IPS-18a (cell line): ENCODE data around the gene DIP2A.

ENCODE experiments used
- H3K27ac ChIP-seq: one replicate; pipeline ENCODE4 v1.5.1; 2013; ENCODE audit warnings: low read length
- H3K27me3 ChIP-seq: one replicate; pipeline ENCODE4 v1.6.1; 2013; ENCODE audit warnings: mild to moderate bottlenecking, low read length; ENCODE audit not compliant: control insufficient read depth, insufficient read depth
- H3K36me3 ChIP-seq: one replicate; pipeline ENCODE4 v1.6.1; 2013; ENCODE audit warnings: low read depth, low read length; ENCODE audit not compliant: control insufficient read depth
- H3K4me1 ChIP-seq: one replicate; pipeline ENCODE4 v1.6.1; 2013; ENCODE audit warnings: low read depth, low read length; ENCODE audit not compliant: control insufficient read depth
- H3K4me3 ChIP-seq: one replicate; pipeline ENCODE4 v1.5.1; 2013; ENCODE audit warnings: low read length
- H3K9ac ChIP-seq: one replicate; pipeline ENCODE4 v1.6.1; 2013; ENCODE audit warnings: mild to moderate bottlenecking, low read length, moderate library complexity
- H3K9me3 ChIP-seq: one replicate; pipeline ENCODE4 v1.6.1; 2013; ENCODE audit warnings: low read depth, low read length; ENCODE audit not compliant: control insufficient read depth

DIP2A gene

GRCh38 chr21:46553993-46554392 is 95.3 kb downstream of the DIP2A start:
- Histone ChIP-seq H3K4me1 (no peaks in the 10 kb centered on the region), H3K9ac (no peak overlapping the region), H3K27ac (no peak overlapping the region), H3K9me3 (no peaks in the 10 kb centered on the region), H3K4me3 (no peak overlapping the region), H3K36me3 (peaks cover 7% of the 10 kb centered on the region), H3K27me3 (no peaks in the 10 kb centered on the region)

GRCh38 chr21:46554431-46555224 is 95.9 kb downstream of the DIP2A start:
- Histone ChIP-seq H3K27ac (no peak overlapping the region), H3K4me3 (no peak overlapping the region), H3K9ac (no peak overlapping the region), H3K4me1 (no peaks in the 10 kb centered on the region), H3K36me3 (peaks cover 7% of the 10 kb centered on the region), H3K27me3 (no peaks in the 10 kb centered on the region), H3K9me3 (no peaks in the 10 kb centered on the region)

GRCh38 chr21:46555225-46555617 is 96.5 kb downstream of the DIP2A start:
- Histone ChIP-seq H3K9me3 (no peaks in the 10 kb centered on the region), H3K4me1 (no peaks in the 10 kb centered on the region), H3K36me3 (peaks cover 7% of the 10 kb centered on the region), H3K27me3 (no peaks in the 10 kb centered on the region), H3K9ac (no peak overlapping the region), H3K4me3 (no peak overlapping the region), H3K27ac (no peak overlapping the region)

GRCh38 chr21:46555678-46556077 is 97.0 kb downstream of the DIP2A start:
- H3K36me3 ChIP-seq = peaks cover 7% of the 10 kb centered on the region
- H3K27me3 ChIP-seq = no peaks in the 10 kb centered on the region
- H3K4me3 ChIP-seq = no peak overlapping the region
- H3K9ac ChIP-seq = no peak overlapping the region
- no peaks in the 10 kb centered on the region for H3K9me3 ChIP-seq
- no peaks in the 10 kb centered on the region for H3K4me1 ChIP-seq
- H3K27ac ChIP-seq = no peak overlapping the region

GRCh38 chr21:46556802-46557201 is 98.1 kb downstream of the DIP2A start:
- H3K36me3 ChIP-seq = peaks cover 7% of the 10 kb centered on the region
- H3K4me3 ChIP-seq = no peak overlapping the region
- H3K27me3 ChIP-seq = no peaks in the 10 kb centered on the region
- H3K9me3 ChIP-seq = no peaks in the 10 kb centered on the region
- H3K9ac ChIP-seq = no peak overlapping the region
- H3K27ac ChIP-seq = no peak overlapping the region
- no peaks in the 10 kb centered on the region for H3K4me1 ChIP-seq

GRCh38 chr21:46557469-46557868 is 98.8 kb downstream of the DIP2A start:
- H3K27ac ChIP-seq = no peak overlapping the region
- no peak overlapping the region for H3K9ac ChIP-seq
- no peaks in the 10 kb centered on the region for H3K9me3 ChIP-seq
- H3K4me1 ChIP-seq = no peaks in the 10 kb centered on the region
- H3K4me3 ChIP-seq = no peak overlapping the region
- no peaks in the 10 kb centered on the region for H3K27me3 ChIP-seq
- peaks cover 7% of the 10 kb centered on the region for H3K36me3 ChIP-seq

- Histone ChIP-seq H3K9me3 (no peaks in the 10 kb centered on the region), H3K4me3 (no peak overlapping the region), H3K9ac (no peak overlapping the region), H3K27ac (no peak overlapping the region), H3K4me1 (no peaks in the 10 kb centered on the region), H3K36me3 (peaks cover 7% of the 10 kb centered on the region), H3K27me3 (no peaks in the 10 kb centered on the region)
Observed at GRCh38 chr21:46557919-46558392, 99.3 kb downstream of the DIP2A start.

- Histone ChIP-seq H3K27me3 (no peaks in the 10 kb centered on the region), H3K4me3 (no peak overlapping the region), H3K36me3 (peaks cover 14% of the 10 kb centered on the region), H3K4me1 (no peaks in the 10 kb centered on the region), H3K9ac (no peak overlapping the region), H3K27ac (no peak overlapping the region), H3K9me3 (no peaks in the 10 kb centered on the region)
Observed at GRCh38 chr21:46559291-46559983, 100.7 kb downstream of the DIP2A start.

GRCh38 chr21:46560568-46561444 is 102.1 kb downstream of the DIP2A start:
- Histone ChIP-seq H3K9ac (no peak overlapping the region), H3K27ac (no peak overlapping the region), H3K27me3 (no peaks in the 10 kb centered on the region), H3K4me3 (no peak overlapping the region), H3K9me3 (no peaks in the 10 kb centered on the region), H3K4me1 (no peaks in the 10 kb centered on the region), H3K36me3 (peaks cover 18% of the 10 kb centered on the region)

GRCh38 chr21:46561445-46562090 is 102.9 kb downstream of the DIP2A start:
- H3K27ac ChIP-seq = no peak overlapping the region
- no peaks in the 10 kb centered on the region for H3K9me3 ChIP-seq
- H3K4me1 ChIP-seq = no peaks in the 10 kb centered on the region
- no peak overlapping the region for H3K9ac ChIP-seq
- H3K27me3 ChIP-seq = no peaks in the 10 kb centered on the region
- peaks cover 24% of the 10 kb centered on the region for H3K36me3 ChIP-seq
- no peak overlapping the region for H3K4me3 ChIP-seq

GRCh38 chr21:46562472-46562871 is 103.8 kb downstream of the DIP2A start:
- no peak overlapping the region for H3K9ac ChIP-seq
- H3K27ac ChIP-seq = no peak overlapping the region
- no peaks in the 10 kb centered on the region for H3K9me3 ChIP-seq
- peaks cover 27% of the 10 kb centered on the region for H3K36me3 ChIP-seq
- no peaks in the 10 kb centered on the region for H3K27me3 ChIP-seq
- no peaks in the 10 kb centered on the region for H3K4me1 ChIP-seq
- no peak overlapping the region for H3K4me3 ChIP-seq
